ENCODE results near the gene IGFALS.

IGFALS gene

DNA sequence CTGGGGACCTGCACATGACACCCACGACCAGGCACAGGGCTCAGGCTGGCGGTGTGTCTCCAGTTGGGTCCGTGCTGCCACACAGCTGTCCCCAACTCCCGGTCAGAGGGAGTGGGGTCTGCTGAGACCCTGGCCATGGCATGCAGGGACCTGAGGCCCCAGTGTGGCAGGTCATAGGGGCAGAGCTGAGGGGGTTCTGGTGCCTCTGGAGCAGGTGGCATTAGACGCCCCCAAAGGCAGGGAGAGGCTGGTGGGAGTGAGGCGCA, 6.5 kb downstream of the IGFALS start:
- no peak overlapping the region for H2AK5ac ChIP-seq (ENCODE audit: low read depth, low read length)
- no peak overlapping the region for H3K27ac ChIP-seq (replicated peaks; ENCODE audit: low read length)
- no peak overlapping the region for H4K8ac ChIP-seq (ENCODE audit: low read depth, low read length)
- H3K4me2 ChIP-seq (ENCODE audit: insufficient read depth, low read length, poor library complexity, severe bottlenecking) = no peak overlapping the region
- H3K9ac ChIP-seq (ENCODE audit: low read depth, low read length, poor library complexity) = no peak overlapping the region
- H2BK120ac ChIP-seq (ENCODE audit: low read depth, low read length) = no peak overlapping the region
- no peak overlapping the region for H3K23ac ChIP-seq (ENCODE audit: low read depth, low read length, poor library complexity)
- no peak overlapping the region for H3K4ac ChIP-seq (ENCODE audit: low read length)
- no peak overlapping the region for H3K4me3 ChIP-seq (ENCODE audit: low read length in 2 of 2)
- no peaks in the 10 kb centered on the region for H3K9me3 ChIP-seq (replicated peaks in 1 of 2; ENCODE audit: control insufficient read depth in 2 of 2, insufficient read depth in 1 of 2, low read depth in 1 of 2, low read length in 2 of 2)
- peaks cover under 1 to 3% of the 10 kb centered on the region in 2 donors for H3K4me1 ChIP-seq (ENCODE audit: control insufficient read depth in 2 of 2, insufficient read depth in 1 of 2, low read depth in 1 of 2, low read length in 2 of 2)
- DNase-seq (ENCODE audit: low spot score) = no peak
- H2BK15ac ChIP-seq (ENCODE audit: low read length) = no peak overlapping the region
- no CpG with 5 or more reads among the region's 6 CpGs for WGBS, 2 donors (ENCODE audit: extremely low coverage in 2 of 2, insufficient read length in 2 of 2, insufficient replicate concordance in 1 of 2)
- H3K36me3 ChIP-seq (replicated peaks in 1 of 2; ENCODE audit: control insufficient read depth in 2 of 2, insufficient read depth in 2 of 2, low read length in 2 of 2) = peaks cover 31 to 69% of the 10 kb centered on the region in 2 donors
- H3K27me3 ChIP-seq (ENCODE audit: control insufficient read depth in 3 of 3, insufficient read depth in 3 of 3, low read depth in 1 of 3, low read length in 3 of 3) = no peaks in the 10 kb centered on the region
- H2AFZ ChIP-seq (ENCODE audit: low read length) = no peak overlapping the region
- no peak overlapping the region for H2BK12ac ChIP-seq (ENCODE audit: low read length)
- no peak overlapping the region for H4K91ac ChIP-seq (ENCODE audit: low read depth, low read length, poor library complexity)
- H3K14ac ChIP-seq (ENCODE audit: low read length) = no peak overlapping the region
- no peak overlapping the region for H3K18ac ChIP-seq (ENCODE audit: low read length)
- H3K79me1 ChIP-seq (ENCODE audit: low read depth, low read length) = peaks cover 43% of the 10 kb centered on the region
- H2BK5ac ChIP-seq (ENCODE audit: low read length) = no peak overlapping the region

DNA sequence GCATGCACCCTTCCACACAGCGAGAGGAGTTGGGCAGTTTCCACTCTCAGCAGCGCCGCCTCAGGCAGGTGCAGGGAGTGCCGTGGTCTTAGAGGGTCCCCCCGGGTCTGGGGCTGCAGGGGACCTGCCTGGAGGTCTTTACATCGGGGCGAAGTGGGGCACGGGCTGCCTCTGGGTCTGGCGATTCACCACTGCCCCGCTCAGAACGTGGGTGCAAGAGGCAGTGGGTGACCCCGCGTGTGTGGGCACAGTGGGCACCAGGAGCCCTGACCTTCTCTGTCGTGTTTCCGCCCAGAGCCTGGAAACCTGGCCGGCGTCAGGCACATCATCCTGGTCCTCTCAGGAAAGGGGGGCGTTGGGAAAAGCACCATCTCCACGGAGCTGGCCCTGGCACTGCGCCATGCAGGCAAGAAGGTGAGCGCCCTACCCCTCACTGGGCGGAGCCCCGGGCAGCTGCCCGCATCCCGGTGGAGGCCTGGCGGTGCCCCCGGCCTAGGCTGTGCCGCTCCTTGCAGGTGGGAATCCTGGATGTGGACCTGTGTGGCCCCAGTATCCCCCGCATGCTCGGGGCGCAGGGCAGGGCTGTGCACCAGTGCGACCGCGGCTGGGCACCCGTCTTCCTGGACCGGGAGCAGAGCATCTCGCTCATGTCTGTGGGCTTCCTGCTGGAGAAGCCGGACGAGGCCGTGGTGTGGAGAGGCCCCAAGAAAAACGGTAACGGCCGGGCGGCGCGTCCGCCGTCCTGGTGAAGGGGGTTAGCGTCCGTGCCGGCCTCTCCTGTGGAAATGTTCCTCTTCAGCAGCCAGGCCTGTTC, 7.1 kb downstream of the IGFALS start:
- Histone ChIP-seq H3K79me1 (ENCODE audit: low read depth, low read length) (peaks cover 43% of the 10 kb centered on the region), H3K4me3 (ENCODE audit: low read length in 2 of 2) (peak overlapping the region in 1 of 2 donors; percentile 47), H3K23ac (ENCODE audit: low read depth, low read length, poor library complexity) (no peak overlapping the region), H3K27me3 (ENCODE audit: control insufficient read depth in 3 of 3, insufficient read depth in 3 of 3, low read depth in 1 of 3, low read length in 3 of 3) (no peaks in the 10 kb centered on the region), H4K91ac (ENCODE audit: low read depth, low read length, poor library complexity) (no peak overlapping the region), H4K8ac (ENCODE audit: low read depth, low read length) (no peak overlapping the region), H3K18ac (ENCODE audit: low read length) (no peak overlapping the region), H3K14ac (ENCODE audit: low read length) (no peak overlapping the region), H3K9ac (ENCODE audit: low read depth, low read length, poor library complexity) (peak overlapping the region; percentile 21), H3K9me3 (replicated peaks in 1 of 2; ENCODE audit: control insufficient read depth in 2 of 2, insufficient read depth in 1 of 2, low read depth in 1 of 2, low read length in 2 of 2) (no peaks in the 10 kb centered on the region), H2BK5ac (ENCODE audit: low read length) (no peak overlapping the region), H2AK5ac (ENCODE audit: low read depth, low read length) (no peak overlapping the region), H2BK15ac (ENCODE audit: low read length) (no peak overlapping the region), H3K27ac (replicated peaks; ENCODE audit: low read length) (no peak overlapping the region), H2BK120ac (ENCODE audit: low read depth, low read length) (no peak overlapping the region), H3K4me1 (ENCODE audit: control insufficient read depth in 2 of 2, insufficient read depth in 1 of 2, low read depth in 1 of 2, low read length in 2 of 2) (peaks cover 4 to 5% of the 10 kb centered on the region in 2 donors), H3K4me2 (ENCODE audit: insufficient read depth, low read length, poor library complexity, severe bottlenecking) (no peak overlapping the region), H3K4ac (ENCODE audit: low read length) (no peak overlapping the region), H2AFZ (ENCODE audit: low read length) (no peak overlapping the region), H2BK12ac (ENCODE audit: low read length) (no peak overlapping the region), H3K36me3 (replicated peaks in 1 of 2; ENCODE audit: control insufficient read depth in 2 of 2, insufficient read depth in 2 of 2, low read length in 2 of 2) (peaks cover 31 to 65% of the 10 kb centered on the region in 2 donors)
- WGBS, 2 donors (ENCODE audit: extremely low coverage in 2 of 2, insufficient read length in 2 of 2, insufficient replicate concordance in 1 of 2) = no CpG with 5 or more reads among the region's 51 CpGs
- no peak for DNase-seq (ENCODE audit: low spot score)

DNA sequence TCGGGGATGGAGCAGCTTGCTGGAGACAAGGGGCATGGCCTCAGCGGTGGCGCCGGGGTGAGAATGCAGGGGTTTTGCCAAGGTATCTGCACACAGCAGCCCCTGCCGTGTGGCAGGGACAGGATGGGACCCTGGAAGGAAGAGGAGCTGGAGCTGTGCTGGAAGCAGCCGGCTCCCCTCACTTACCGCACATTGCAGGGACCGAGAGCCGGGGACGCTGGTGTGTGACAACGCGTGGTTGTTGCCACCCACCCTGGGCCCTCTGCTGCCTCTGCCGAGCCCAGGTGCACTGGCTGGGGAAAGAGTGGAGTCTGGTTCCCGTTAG, 7.7 kb downstream of the IGFALS start:
- H3K4me2 ChIP-seq (ENCODE audit: insufficient read depth, low read length, poor library complexity, severe bottlenecking) = no peak overlapping the region
- peaks cover 30 to 66% of the 10 kb centered on the region in 2 donors for H3K36me3 ChIP-seq (replicated peaks in 1 of 2; ENCODE audit: control insufficient read depth in 2 of 2, insufficient read depth in 2 of 2, low read length in 2 of 2)
- no peak overlapping the region for H3K9ac ChIP-seq (ENCODE audit: low read depth, low read length, poor library complexity)
- H3K4ac ChIP-seq (ENCODE audit: low read length) = no peak overlapping the region
- peaks cover 47% of the 10 kb centered on the region for H3K79me1 ChIP-seq (ENCODE audit: low read depth, low read length)
- H3K14ac ChIP-seq (ENCODE audit: low read length) = no peak overlapping the region
- peaks cover 7% of the 10 kb centered on the region in 2 donors for H3K4me1 ChIP-seq (ENCODE audit: control insufficient read depth in 2 of 2, insufficient read depth in 1 of 2, low read depth in 1 of 2, low read length in 2 of 2)
- no peaks in the 10 kb centered on the region for H3K9me3 ChIP-seq (replicated peaks in 1 of 2; ENCODE audit: control insufficient read depth in 2 of 2, insufficient read depth in 1 of 2, low read depth in 1 of 2, low read length in 2 of 2)
- H3K18ac ChIP-seq (ENCODE audit: low read length) = no peak overlapping the region
- H3K23ac ChIP-seq (ENCODE audit: low read depth, low read length, poor library complexity) = no peak overlapping the region
- H2BK120ac ChIP-seq (ENCODE audit: low read depth, low read length) = no peak overlapping the region
- H4K8ac ChIP-seq (ENCODE audit: low read depth, low read length) = no peak overlapping the region
- H2AK5ac ChIP-seq (ENCODE audit: low read depth, low read length) = no peak overlapping the region
- H2BK15ac ChIP-seq (ENCODE audit: low read length) = no peak overlapping the region
- no peak overlapping the region for H2AFZ ChIP-seq (ENCODE audit: low read length)
- no peaks in the 10 kb centered on the region for H3K27me3 ChIP-seq (ENCODE audit: control insufficient read depth in 3 of 3, insufficient read depth in 3 of 3, low read depth in 1 of 3, low read length in 3 of 3)
- no peak for DNase-seq (ENCODE audit: low spot score)
- no peak overlapping the region for H3K4me3 ChIP-seq (ENCODE audit: low read length in 2 of 2)
- H3K27ac ChIP-seq (replicated peaks; ENCODE audit: low read length) = no peak overlapping the region
- WGBS, 2 donors (ENCODE audit: extremely low coverage in 2 of 2, insufficient read length in 2 of 2, insufficient replicate concordance in 1 of 2) = no CpG with 5 or more reads among the region's 14 CpGs
- no peak overlapping the region for H2BK12ac ChIP-seq (ENCODE audit: low read length)
- H2BK5ac ChIP-seq (ENCODE audit: low read length) = no peak overlapping the region
- H4K91ac ChIP-seq (ENCODE audit: low read depth, low read length, poor library complexity) = no peak overlapping the region

DNA sequence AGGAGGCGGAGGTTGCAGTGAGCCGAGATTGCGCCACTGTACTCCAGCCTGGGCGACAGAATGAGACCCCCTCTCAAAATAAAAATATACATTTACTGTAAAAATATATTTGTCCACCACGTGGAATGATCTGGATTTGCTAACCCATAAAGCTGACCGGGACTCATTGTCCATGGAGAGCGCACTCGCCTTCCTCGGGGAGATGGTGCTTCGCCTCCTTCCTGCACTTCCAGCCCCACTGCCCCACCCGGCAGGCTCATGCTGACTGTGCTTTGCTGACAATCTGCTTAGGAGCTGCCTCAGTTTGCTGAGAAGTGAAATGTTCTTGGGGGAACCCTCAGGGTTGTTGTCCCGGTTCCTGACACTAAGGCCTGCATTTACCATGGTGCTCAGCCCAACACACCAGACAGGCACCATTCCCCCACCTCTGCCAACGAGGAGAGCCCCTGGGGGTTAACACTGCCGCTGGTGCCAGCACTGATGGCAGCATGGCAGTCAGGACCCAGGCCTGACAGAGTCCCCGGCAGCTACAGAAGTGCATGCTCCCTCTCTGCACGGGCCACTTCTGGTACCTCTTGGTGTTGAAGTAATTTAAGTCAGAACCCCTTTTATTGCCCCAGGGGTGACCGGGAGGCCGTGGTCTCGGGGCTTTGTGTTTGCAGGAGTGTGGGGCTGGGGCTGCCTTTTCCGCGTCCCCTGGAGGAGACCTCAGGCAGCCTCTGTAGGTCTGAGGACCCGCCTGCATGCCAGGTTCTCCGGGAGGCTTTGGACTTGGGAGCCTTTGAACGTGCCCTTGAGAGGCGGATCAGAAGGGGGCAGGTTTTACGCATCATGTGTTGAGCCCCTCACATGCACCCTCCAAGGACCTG, 8.3 kb downstream of the IGFALS start:
- H4K91ac ChIP-seq (ENCODE audit: low read depth, low read length, poor library complexity) = no peak overlapping the region
- no peak overlapping the region for H2AFZ ChIP-seq (ENCODE audit: low read length)
- no CpG with 5 or more reads among the region's 26 CpGs for WGBS, 2 donors (ENCODE audit: extremely low coverage in 2 of 2, insufficient read length in 2 of 2, insufficient replicate concordance in 1 of 2)
- H3K9ac ChIP-seq (ENCODE audit: low read depth, low read length, poor library complexity) = no peak overlapping the region
- no peak for DNase-seq (ENCODE audit: low spot score)
- H3K4me3 ChIP-seq (ENCODE audit: low read length in 2 of 2) = no peak overlapping the region
- no peak overlapping the region for H3K23ac ChIP-seq (ENCODE audit: low read depth, low read length, poor library complexity)
- H3K4ac ChIP-seq (ENCODE audit: low read length) = no peak overlapping the region
- no peak overlapping the region for H2BK5ac ChIP-seq (ENCODE audit: low read length)
- H2BK15ac ChIP-seq (ENCODE audit: low read length) = no peak overlapping the region
- H3K79me1 ChIP-seq (ENCODE audit: low read depth, low read length) = peaks cover 47% of the 10 kb centered on the region
- H2BK120ac ChIP-seq (ENCODE audit: low read depth, low read length) = no peak overlapping the region
- H3K18ac ChIP-seq (ENCODE audit: low read length) = no peak overlapping the region
- H2AK5ac ChIP-seq (ENCODE audit: low read depth, low read length) = no peak overlapping the region
- H3K14ac ChIP-seq (ENCODE audit: low read length) = no peak overlapping the region
- no peak overlapping the region for H2BK12ac ChIP-seq (ENCODE audit: low read length)
- no peak overlapping the region for H4K8ac ChIP-seq (ENCODE audit: low read depth, low read length)
- no peaks in the 10 kb centered on the region for H3K9me3 ChIP-seq (replicated peaks in 1 of 2; ENCODE audit: control insufficient read depth in 2 of 2, insufficient read depth in 1 of 2, low read depth in 1 of 2, low read length in 2 of 2)
- no peak overlapping the region for H3K4me2 ChIP-seq (ENCODE audit: insufficient read depth, low read length, poor library complexity, severe bottlenecking)
- peaks cover 30 to 66% of the 10 kb centered on the region in 2 donors for H3K36me3 ChIP-seq (replicated peaks in 1 of 2; ENCODE audit: control insufficient read depth in 2 of 2, insufficient read depth in 2 of 2, low read length in 2 of 2)
- H3K27ac ChIP-seq (replicated peaks; ENCODE audit: low read length) = no peak overlapping the region
- H3K4me1 ChIP-seq (ENCODE audit: control insufficient read depth in 2 of 2, insufficient read depth in 1 of 2, low read depth in 1 of 2, low read length in 2 of 2) = peaks cover 7% of the 10 kb centered on the region in 2 donors
- no peaks in the 10 kb centered on the region for H3K27me3 ChIP-seq (ENCODE audit: control insufficient read depth in 3 of 3, insufficient read depth in 3 of 3, low read depth in 1 of 3, low read length in 3 of 3)

All from neuronal stem cell (in vitro differentiated cells).